ENCODE measurements around the gene AVPI1. TPM values are rescaled to one million over a fixed set of nuclear protein-coding genes. Genes with fewer than 3 reads are reported as not detected.
A peak's percentile ranks its signal among the peaks of the same experiment; 100 is the strongest.
"Not testable (repeated sequence)": the region's sequence is repeated elsewhere in the genome, so short reads cannot be mapped to it uniquely, and the experiment has no call there.

Gene AVPI1
- total and polyA plus RNA-seq, 2 donors: 7.5 to 21.2 TPM

GRCh38 chr10:97648562-97649404, 38.3 kb downstream of the AVPI1 start:
- 67% methylated on average over 5 of the region's 5 CpGs for WGBS
- Histone ChIP-seq H3K4me3 (ENCODE audit: low read depth, low read length) (no peak overlapping the region), H3K36me3 (ENCODE audit: insufficient read depth) (peaks cover 2% of the 10 kb centered on the region), H3K27ac (ENCODE audit: low read depth) (peak overlapping the region; percentile 26), H3K4me1 (ENCODE audit: insufficient read depth) (no peaks in the 10 kb centered on the region)
- no peak for DNase-seq (ENCODE audit: extremely low spot score)

GRCh38 chr10:97647556-97647955, 39.5 kb downstream of the AVPI1 start:
- Histone ChIP-seq H3K27ac (ENCODE audit: low read depth) (no peak overlapping the region), H3K4me3 (ENCODE audit: low read depth, low read length) (no peak overlapping the region), H3K36me3 (ENCODE audit: insufficient read depth) (peaks cover 2% of the 10 kb centered on the region), H3K4me1 (ENCODE audit: insufficient read depth) (no peaks in the 10 kb centered on the region)
- no peak for DNase-seq (ENCODE audit: extremely low spot score)
- WGBS: 88% methylated on average over 1 of the region's 1 CpG

- Histone ChIP-seq H3K4me1 (ENCODE audit: insufficient read depth) (no peaks in the 10 kb centered on the region), H3K27ac (ENCODE audit: low read depth) (no peak overlapping the region), H3K36me3 (ENCODE audit: insufficient read depth) (peaks cover 2% of the 10 kb centered on the region), H3K4me3 (ENCODE audit: low read depth, low read length) (no peak overlapping the region)
- WGBS: 95% methylated on average over 4 of the region's 4 CpGs
- no peak for DNase-seq (ENCODE audit: extremely low spot score)
Observed at GRCh38 chr10:97644936-97645335, 42.1 kb downstream of the AVPI1 start.

GRCh38 chr10:97643441-97643985, 43.5 kb downstream of the AVPI1 start:
- 90% methylated on average over 4 of the region's 4 CpGs for WGBS
- DNase-seq (ENCODE audit: extremely low spot score): no peak
- no peak overlapping the region for H3K27ac ChIP-seq (ENCODE audit: low read depth)
- no peak overlapping the region for H3K4me3 ChIP-seq (ENCODE audit: low read depth, low read length)
- H3K4me1 ChIP-seq (ENCODE audit: insufficient read depth): no peaks in the 10 kb centered on the region
- H3K36me3 ChIP-seq (ENCODE audit: insufficient read depth): peaks cover 2% of the 10 kb centered on the region

- DNase-seq (ENCODE audit: extremely low spot score); H3K27ac ChIP-seq (ENCODE audit: low read depth); H3K36me3 ChIP-seq (ENCODE audit: insufficient read depth); H3K4me1 ChIP-seq (ENCODE audit: insufficient read depth); H3K4me3 ChIP-seq (ENCODE audit: low read depth, low read length): not testable (repeated sequence)
- 97% methylated on average over 13 of the region's 13 CpGs for WGBS
Observed at GRCh38 chr10:97642471-97643159, 44.4 kb downstream of the AVPI1 start.

- Histone ChIP-seq H3K4me3 (ENCODE audit: low read depth, low read length) (peak overlapping the region; percentile 88), H3K27ac (ENCODE audit: low read depth) (peak overlapping the region; percentile 82), H3K36me3 (ENCODE audit: insufficient read depth) (peaks cover 2% of the 10 kb centered on the region), H3K4me1 (ENCODE audit: insufficient read depth) (no peaks in the 10 kb centered on the region)
- under 1% methylated on average over 67 of the region's 67 CpGs for WGBS
- no peak for DNase-seq (ENCODE audit: extremely low spot score)
Observed at GRCh38 chr10:97640868-97641811, 45.9 kb downstream of the AVPI1 start.

- DNase-seq (ENCODE audit: extremely low spot score): peak; percentile 96
- 2% methylated on average over 54 of the region's 54 CpGs for WGBS
- peaks cover 2% of the 10 kb centered on the region for H3K36me3 ChIP-seq (ENCODE audit: insufficient read depth)
- H3K27ac ChIP-seq (ENCODE audit: low read depth): peak within 1 kb of the TSS; percentile 82
- no peaks in the 10 kb centered on the region for H3K4me1 ChIP-seq (ENCODE audit: insufficient read depth)
- H3K4me3 ChIP-seq (ENCODE audit: low read depth, low read length): peak within 1 kb of the TSS; percentile 88
Observed at GRCh38 chr10:97640174-97640867, 46.7 kb downstream of the AVPI1 start, which contains the start of gene PI4K2A. PI4K2A (plus strand) TSS chr10:97640671; CDS start chr10:97640743, 72 bp downstream.

GRCh38 chr10:97639090-97639489, 48.0 kb downstream of the AVPI1 start:
- not testable (repeated sequence) for H3K4me3 ChIP-seq (ENCODE audit: low read depth, low read length); DNase-seq (ENCODE audit: extremely low spot score); H3K4me1 ChIP-seq (ENCODE audit: insufficient read depth); H3K36me3 ChIP-seq (ENCODE audit: insufficient read depth); H3K27ac ChIP-seq (ENCODE audit: low read depth)
- 88% methylated on average over 3 of the region's 3 CpGs for WGBS

- Histone ChIP-seq H3K36me3 (ENCODE audit: insufficient read depth) (no peaks in the 10 kb centered on the region), H3K4me3 (ENCODE audit: low read depth, low read length) (no peak overlapping the region), H3K27ac (ENCODE audit: low read depth) (no peak overlapping the region), H3K4me1 (ENCODE audit: insufficient read depth) (no peaks in the 10 kb centered on the region)
- no peak for DNase-seq (ENCODE audit: extremely low spot score)
- WGBS: 89% methylated on average over 1 of the region's 1 CpG
Observed at GRCh38 chr10:97635577-97635976, 51.5 kb downstream of the AVPI1 start.

GRCh38 chr10:97633921-97634320, 53.1 kb downstream of the AVPI1 start:
- H3K4me3 ChIP-seq (ENCODE audit: low read depth, low read length): peak overlapping the region; percentile 75
- H3K4me1 ChIP-seq (ENCODE audit: insufficient read depth): no peaks in the 10 kb centered on the region
- WGBS: 85% methylated on average over 8 of the region's 8 CpGs
- no peak overlapping the region for H3K27ac ChIP-seq (ENCODE audit: low read depth)
- DNase-seq (ENCODE audit: extremely low spot score): no peak
- no peaks in the 10 kb centered on the region for H3K36me3 ChIP-seq (ENCODE audit: insufficient read depth)

GRCh38 chr10:97632949-97633884, 53.8 kb downstream of the AVPI1 start, which contains the start of gene MORN4:
MORN4 (minus strand) TSS chr10:97633500; CDS start chr10:97619653, 13,847 bp downstream.
- peak; percentile 86 for DNase-seq (ENCODE audit: extremely low spot score)
- 3% methylated on average over 62 of the region's 62 CpGs for WGBS

GRCh38 chr10:97631098-97631497, 55.9 kb downstream of the AVPI1 start:
- Histone ChIP-seq H3K27ac (ENCODE audit: low read depth) (no peak overlapping the region), H3K4me1 (ENCODE audit: insufficient read depth) (no peaks in the 10 kb centered on the region), H3K36me3 (ENCODE audit: insufficient read depth) (no peaks in the 10 kb centered on the region), H3K4me3 (ENCODE audit: low read depth, low read length) (no peak overlapping the region)
- DNase-seq (ENCODE audit: extremely low spot score): no peak

More at GRCh38 chr10:97632949-97633884, 53.8 kb downstream of the AVPI1 start, which contains the start of gene MORN4:
- Histone ChIP-seq H3K36me3 (ENCODE audit: insufficient read depth) (no peaks in the 10 kb centered on the region), H3K4me3 (ENCODE audit: low read depth, low read length) (peak within 1 kb of the TSS; percentile 75), H3K27ac (ENCODE audit: low read depth) (no peak within 1 kb of the TSS), H3K4me1 (ENCODE audit: insufficient read depth) (no peaks in the 10 kb centered on the region)

Measured in urinary bladder (tissue), 4 donors.